Epithelial cell of proximal tubule (primary cell): ENCODE measurements around the gene MGAT1. TPM values are rescaled to one million over a fixed set of nuclear protein-coding genes. Genes with fewer than 3 reads are reported as not detected.

Experiments used
- DNase-seq: peaks from one replicate; pipeline ENCODE4 v3.0.0-alpha.2; 2011; ENCODE audit warnings: low read depth
- H3K4me3 ChIP-seq: 2 replicates; pipeline ENCODE4 v1.5.1; 2011; ENCODE audit warnings: low read depth, mild to moderate bottlenecking, low read length
- total RNA-seq: library from RNA; depleted of rRNA; stranded (reverse); fragments of >200 nt; gene quantifications from 2 replicates; pipeline ENCODE4 v1.2.3, GENCODE V29; 2015
- TF ChIP-seq, protein P1 (sequence below): conservative IDR thresholded peaks from 2 replicates; pipeline ENCODE4 v1.5.1; 2012; ENCODE audit warnings: low read depth, mild to moderate bottlenecking, low read length

Gene MGAT1
- total RNA-seq, 1 donor from 2014 or later = 71.7 TPM

DNA sequence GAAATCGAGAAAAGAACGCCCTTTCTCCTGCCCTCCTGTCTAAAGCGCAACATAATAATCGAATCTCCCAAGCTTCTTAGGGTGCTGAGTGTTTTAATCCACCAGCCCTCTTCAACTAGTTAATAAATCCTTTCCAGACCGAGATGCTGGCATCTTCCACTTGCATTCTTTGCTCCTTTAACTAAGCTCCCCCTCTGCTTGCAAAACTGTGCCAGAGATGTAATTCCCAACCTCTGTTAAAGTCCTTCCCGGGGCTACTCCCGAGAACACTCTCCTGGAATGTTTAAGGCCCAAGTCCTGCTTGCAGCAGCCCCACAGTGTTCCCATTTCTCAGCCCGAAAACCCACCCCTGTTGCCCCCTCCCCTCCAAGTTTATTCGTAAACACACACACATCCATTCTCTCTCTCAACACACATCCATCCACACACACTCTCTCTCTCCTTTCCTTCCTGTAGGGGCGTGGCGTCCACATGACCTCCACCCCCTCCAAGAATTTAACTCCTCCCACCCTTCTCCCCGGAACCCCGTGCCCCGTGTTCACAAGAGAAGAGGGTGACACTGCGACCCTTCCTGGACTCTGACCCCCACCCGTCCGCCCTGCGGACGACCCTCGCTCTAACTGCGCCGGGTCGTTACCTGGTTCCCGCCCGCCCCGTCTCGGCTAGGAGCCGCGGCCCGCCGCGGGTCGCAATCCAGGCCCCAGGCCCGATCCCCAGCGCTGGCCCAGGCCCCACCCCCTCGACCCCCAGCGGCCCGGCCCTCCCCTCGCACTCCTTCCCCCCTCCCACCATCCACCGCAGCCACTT lies 7.0 kb upstream of the MGAT1 start:
- DNase-seq = peak; percentile 49
- H3K4me3 ChIP-seq = peak overlapping the region; percentile 82
- TF ChIP-seq, protein P1, sequence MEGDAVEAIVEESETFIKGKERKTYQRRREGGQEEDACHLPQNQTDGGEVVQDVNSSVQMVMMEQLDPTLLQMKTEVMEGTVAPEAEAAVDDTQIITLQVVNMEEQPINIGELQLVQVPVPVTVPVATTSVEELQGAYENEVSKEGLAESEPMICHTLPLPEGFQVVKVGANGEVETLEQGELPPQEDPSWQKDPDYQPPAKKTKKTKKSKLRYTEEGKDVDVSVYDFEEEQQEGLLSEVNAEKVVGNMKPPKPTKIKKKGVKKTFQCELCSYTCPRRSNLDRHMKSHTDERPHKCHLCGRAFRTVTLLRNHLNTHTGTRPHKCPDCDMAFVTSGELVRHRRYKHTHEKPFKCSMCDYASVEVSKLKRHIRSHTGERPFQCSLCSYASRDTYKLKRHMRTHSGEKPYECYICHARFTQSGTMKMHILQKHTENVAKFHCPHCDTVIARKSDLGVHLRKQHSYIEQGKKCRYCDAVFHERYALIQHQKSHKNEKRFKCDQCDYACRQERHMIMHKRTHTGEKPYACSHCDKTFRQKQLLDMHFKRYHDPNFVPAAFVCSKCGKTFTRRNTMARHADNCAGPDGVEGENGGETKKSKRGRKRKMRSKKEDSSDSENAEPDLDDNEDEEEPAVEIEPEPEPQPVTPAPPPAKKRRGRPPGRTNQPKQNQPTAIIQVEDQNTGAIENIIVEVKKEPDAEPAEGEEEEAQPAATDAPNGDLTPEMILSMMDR = no peak

DNA sequence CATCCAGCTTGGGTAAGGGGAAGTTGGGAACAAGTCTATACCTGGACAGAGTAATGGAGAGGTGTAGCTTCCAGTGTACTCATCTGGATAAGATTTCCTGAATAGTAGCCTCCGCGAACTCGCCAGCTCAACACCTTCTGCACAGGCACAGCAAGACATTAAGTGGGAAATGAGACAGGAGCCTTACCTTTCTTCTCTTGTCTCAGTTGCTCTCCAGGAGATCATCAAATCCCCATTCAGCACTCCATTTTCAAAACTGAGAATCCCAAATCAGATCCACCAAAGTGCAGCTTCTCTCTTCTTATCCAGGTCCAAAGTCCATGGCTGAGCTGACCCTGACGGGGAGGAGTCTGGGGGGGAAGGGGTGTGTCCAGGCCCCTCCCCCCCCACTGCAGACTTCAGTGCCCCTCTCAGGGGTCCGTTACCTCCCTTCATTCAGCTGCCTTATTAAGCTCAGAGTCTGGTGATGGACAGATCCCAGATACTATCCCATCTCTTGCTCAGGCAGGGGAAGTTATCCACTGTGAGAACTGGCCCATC lies 5.9 kb upstream of the MGAT1 start:
- DNase-seq = no peak

DNA sequence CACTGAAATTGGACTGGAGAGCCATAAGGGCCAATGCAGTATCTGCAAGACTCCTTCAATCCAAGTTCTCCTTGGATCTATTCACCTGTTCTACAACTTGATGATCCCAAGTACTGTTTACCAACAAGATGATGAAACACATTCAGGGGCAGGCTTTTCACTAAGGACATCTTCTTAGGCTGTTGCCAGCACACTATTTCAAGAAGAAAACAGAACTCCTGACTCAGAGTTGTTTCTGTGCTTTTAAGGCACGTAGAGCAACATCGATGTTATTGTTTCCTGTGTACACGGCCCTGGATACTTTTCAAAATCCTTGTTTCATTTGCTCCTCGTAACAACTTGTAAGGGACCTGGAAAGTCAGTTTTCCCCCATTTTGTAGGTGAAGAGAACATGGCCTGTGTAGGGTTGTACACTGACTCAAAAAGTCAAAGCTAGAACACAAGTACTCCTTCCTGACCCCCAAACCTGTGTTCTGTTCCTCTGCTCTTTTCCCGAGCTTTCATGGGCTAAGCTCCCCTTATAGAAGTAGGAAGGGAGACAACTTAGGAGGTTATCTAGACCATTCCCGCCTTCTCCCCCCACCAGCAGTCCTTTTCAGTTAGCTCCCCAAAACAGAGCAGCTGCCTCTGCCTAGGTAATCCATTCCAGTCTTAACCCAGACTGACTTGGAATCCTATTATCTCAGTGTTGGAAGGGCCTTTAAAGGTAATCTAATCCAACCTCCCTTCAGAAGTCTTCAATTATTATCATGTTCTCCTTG lies 5.2 kb upstream of the MGAT1 start:
- TF ChIP-seq, protein P1 = no peak
- peak overlapping the region; percentile 82 for H3K4me3 ChIP-seq
- no peak for DNase-seq

More for the DNA sequence above, 5.9 kb upstream of the MGAT1 start:
- TF ChIP-seq, protein P1 = no peak
- peak overlapping the region; percentile 82 for H3K4me3 ChIP-seq

DNA sequence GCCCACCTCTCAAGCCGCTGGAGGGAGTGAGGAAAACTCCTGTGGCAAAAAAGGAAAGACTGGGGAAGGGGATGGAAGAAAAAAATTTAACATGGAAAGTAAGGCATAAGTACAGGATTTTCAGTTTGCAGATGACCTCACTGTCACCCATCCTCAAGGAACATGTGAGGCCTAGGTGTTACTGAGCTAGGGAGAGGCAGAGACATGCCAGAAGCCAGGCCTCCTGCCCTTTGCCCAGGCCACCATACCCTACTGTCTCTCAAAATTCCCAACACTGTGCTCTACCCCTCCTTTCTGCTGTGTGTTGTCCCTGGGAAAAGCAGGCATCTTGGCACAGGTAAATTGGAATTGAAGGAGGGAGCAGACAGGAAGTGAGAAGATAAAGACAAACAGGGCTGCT lies 4.4 kb upstream of the MGAT1 start:
- TF ChIP-seq, protein P1 = no peak
- no peak for DNase-seq
- peak overlapping the region; percentile 82 for H3K4me3 ChIP-seq

DNA sequence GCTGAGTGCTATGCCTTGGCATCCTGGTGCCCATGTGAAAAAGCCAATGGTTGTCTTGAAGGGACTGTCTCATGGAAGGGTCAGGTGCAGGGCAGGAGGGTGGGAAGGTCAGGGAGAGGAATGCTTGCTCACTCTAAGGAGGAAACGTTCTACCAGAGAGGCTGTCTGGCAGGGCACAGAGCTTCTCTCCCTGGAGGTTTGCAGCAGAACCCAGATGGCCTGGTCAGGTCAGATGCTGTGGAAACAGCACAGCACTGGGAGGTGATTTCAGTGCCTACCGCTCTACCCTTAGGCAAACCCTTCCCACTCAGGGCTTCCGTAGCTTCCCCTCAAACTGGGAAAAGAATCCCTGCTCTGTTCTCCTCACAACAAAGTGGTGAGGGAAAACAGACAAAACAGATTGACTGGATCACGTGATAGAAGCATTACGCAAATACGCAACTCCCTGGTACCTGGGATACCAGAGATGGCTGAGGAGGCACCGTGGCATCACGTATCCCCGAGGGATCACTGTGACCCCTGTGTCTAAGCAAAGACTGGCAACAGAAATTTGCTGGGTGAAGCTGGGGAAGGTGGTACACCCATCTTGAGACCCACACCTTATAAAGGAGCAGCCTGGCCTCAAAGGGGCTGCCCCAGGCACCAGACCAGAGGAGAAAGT lies 3.9 kb upstream of the MGAT1 start:
- TF ChIP-seq, protein P1 = no peak
- no peak for DNase-seq
- H3K4me3 ChIP-seq = peak overlapping the region; percentile 82

DNA sequence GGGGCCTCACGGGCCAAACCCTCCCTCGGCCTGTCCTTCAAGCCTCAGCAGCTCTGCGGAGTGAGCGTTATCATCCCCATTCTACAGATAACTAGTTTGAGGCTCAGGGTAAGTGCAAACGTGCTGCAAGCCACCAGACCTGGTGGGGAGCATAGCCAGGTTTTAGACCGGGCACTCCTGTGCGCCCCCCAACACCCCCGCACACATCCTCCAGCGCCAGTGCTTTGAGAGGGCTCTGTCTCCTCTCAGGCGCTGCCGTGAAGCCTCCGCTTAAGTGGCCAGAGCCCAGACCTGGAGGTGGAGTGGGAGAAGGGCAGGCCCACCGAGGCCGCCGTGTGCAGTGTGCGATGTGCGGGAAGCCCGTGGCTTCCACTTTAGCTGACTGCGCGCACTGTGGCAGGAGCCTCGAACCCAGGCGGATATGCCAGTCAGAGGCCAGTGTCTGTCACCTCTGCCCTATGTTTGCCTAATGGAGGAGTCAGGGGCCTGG lies 1.6 kb upstream of the MGAT1 start:
- TF ChIP-seq, protein P1 = no peak
- no peak for DNase-seq
- H3K4me3 ChIP-seq = no peak overlapping the region
